GM15510 (cell line): ENCODE results near the gene NECTIN1.

Experiments used
- POLR2A ChIP-seq: IDR thresholded peaks from 3 replicates; pipeline ENCODE4 v1.6.1; 2011; ENCODE audit warnings: borderline replicate concordance; ENCODE audit not compliant: insufficient read length; ENCODE audit errors: extremely low read depth

Gene NECTIN1

DNA sequence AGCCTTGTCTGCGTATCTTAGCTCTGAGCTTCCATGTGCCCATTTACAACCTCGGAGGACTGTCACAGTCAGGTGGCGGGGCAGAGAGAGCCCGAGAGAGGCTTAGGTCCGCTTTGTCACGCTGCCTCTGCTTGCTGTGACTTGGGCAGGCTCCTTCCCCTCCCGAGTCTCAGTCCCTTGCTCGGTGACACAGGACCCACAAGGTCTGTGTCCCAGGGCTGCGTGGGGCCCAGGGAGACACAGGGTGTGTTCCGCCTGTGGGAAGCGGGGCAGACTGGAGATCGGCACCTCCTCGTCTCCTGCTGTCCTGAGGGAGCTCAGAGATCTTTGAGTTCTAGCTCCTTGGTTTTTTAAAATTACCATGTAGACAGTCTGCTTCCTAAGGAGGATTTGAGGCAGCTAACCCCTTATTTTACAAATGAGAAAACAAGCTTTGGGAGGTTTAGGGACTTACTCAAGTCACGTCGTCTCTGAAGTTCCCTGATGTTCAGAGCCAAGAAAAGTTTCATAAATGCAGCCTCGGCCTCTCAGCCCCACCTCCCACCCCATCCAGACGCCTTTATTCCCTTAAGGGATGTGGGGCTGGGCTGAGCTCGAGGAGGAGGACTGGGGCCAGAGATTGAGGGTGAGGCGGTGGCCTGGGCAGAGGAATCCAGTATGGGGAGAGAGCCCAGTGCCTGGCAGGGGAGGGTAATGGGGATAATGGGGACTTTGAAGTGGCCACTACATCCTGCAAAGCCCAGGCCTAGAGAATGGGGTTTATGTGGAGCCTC lies 103.6 kb downstream of the NECTIN1 start:
- no peak for TF ChIP-seq POLR2A

DNA sequence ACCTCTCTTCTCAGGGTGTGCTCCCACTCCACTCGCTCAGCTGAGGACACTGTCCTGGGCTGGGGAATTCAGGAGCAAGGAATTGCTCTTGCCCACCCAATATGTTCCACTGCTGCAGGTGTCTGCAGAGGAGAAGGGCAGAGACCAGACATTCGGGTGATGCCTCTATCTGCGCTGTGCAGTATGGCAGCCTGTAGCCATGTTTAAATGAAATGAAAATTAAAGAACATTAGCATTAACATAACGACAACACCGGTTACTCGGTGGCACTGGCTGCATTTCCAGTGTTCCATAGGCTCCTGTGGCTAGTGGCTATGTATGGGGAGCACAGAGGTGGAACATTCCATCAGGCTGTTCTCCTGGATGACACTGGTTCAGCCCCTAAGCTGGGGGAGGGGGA lies 104.4 kb downstream of the NECTIN1 start:
- TF ChIP-seq POLR2A: no peak

DNA sequence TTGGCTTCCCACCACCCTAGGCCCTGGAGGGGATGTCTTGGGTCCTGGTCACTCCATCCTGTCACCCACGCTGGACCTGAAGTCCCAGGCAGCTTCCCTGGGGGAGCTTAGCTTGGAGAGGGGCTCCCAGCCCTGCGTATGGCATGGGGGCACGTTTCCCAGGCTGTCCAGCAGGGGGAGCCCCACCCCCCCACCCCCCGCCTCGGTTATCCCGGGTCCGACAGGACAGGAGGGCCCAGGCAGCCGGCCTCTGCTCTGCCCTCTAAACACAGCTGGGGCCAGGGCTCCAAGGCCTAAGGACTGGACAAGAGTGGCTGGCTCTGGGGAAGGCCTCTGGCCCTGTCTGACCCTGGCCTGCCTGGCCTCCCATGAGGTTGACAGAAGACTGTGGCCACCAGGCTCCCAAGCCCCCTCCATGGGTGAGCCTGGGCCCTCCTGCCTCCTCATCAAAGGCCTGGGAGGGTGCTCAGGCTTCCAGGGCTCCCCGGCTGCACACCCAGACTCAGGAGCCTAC lies 104.8 kb downstream of the NECTIN1 start:
- no peak for TF ChIP-seq POLR2A

DNA sequence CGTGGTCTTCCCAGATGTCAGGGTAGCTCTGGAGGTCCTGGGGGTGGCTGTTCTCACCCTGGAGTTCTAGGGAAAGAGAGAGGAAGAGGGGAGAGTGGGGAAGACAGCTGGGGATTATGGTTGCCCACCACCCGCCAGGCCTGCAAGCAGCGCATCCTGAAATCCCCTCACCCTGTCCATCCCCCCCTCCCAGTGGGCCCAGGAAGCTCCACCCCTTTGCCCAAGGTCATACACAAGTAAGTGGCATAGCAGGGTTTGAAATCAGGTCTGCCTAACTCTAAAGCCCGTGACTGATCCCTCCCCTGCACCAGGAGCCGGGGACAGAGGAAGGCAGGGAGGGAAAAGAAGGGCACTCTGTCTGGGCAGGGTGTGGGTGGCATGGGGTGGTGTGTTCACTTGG lies 105.3 kb downstream of the NECTIN1 start:
- no peak for TF ChIP-seq POLR2A

DNA sequence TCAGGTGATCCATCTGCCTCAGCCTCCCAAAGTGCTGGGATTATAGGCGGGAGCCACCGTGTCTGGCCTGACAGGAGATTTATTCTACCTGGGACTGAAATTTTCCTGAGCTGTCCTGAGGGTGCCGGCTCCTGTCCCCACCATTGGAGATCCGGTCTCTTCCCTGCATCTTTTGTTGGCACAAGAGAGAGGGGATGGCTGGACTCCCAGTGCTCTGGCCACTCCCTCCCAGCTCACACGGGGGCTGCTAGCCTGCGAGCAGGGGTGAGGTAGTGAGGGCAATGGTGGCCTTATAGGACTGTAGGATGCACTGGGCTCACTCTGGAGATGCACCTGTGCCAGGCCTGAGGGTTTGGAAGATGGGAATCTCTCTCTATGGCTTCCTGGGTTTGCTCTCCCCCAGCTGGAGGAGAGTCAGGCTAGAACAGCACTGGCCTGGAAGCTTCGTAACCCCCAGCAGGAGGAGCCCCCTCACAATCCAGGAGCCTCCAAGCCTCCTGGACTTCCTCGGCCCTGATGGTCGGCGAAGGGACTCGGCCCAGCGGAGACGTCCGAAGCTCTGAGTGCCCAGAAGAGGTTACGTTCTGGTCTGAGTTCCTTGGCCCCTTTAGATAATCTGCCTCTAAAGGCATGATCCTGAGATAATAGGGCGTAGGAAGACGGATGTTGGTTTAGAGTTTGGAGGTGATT lies 106.4 kb downstream of the NECTIN1 start:
- no peak for TF ChIP-seq POLR2A

DNA sequence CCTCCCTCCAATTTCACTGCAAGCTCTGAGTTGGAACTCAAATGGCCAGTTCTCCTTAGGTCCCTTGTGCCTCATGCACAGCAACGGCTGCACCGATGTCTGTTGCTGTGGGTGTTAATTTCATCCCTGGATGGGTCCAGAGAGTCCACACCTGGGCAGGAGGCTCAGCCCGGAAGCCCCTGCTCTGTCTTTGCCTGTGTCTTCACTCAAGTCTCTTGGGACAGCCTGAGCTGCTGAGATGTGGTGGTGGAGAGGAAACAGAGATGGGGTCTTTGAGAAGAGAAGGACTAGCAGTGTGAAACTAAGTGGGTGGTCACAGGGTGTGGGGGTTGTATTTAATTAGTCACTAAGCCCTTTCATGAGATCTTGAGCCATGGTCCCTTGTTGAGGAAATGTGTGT lies 109.3 kb downstream of the NECTIN1 start:
- no peak for TF ChIP-seq POLR2A

DNA sequence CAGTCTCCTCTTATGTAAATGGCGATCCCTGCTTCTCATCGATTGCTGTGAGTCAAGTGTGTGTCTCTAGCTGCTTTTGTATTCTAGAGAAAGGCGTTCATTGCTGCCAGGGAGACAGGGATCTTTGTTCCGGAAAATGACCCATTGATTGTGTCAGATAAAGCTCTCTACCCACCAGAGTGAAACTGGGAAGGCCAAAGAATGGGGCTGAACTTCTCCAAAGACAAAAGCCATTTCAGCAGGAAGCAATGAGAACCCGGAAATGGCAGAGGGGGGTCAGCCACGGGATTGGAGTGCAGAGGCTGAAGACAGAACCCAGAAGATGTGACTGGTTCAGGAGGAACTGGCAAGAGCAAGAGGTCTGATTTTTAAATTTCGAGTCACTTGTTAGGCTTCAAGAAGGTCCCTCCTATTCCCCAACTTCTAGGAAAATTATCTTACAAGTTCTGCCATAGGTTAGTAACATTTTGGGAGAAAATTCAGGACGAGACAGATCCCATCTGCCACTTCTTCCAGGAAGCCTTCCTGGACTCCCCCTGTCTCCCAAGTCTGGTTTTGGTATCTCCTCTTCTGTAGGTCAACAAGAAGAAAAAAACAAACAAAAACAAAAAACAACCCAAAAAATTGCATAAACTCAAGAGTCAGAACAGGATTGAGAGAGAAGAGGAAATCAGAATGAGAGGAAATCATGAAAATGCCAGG lies 110.6 kb downstream of the NECTIN1 start:
- TF ChIP-seq POLR2A: no peak

DNA sequence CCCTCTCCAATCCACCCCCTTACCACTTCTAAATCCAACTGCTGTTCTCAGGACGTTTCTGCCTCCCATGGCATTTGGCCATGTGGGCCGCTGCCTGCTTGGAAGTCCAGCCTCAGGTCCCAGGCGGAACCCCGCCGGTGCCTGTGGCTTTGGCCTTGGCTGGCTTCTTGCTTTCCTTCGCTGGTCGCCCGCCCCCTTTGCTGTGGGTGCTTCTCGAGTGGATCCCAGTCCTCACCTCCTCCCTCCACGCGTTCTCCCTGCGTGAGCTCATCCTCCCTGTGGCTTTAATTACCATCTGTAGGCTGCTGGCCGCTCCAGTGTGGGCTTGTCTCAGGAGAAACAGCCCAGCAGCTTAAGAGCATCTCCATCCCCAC lies 111.7 kb downstream of the NECTIN1 start:
- TF ChIP-seq POLR2A: no peak

DNA sequence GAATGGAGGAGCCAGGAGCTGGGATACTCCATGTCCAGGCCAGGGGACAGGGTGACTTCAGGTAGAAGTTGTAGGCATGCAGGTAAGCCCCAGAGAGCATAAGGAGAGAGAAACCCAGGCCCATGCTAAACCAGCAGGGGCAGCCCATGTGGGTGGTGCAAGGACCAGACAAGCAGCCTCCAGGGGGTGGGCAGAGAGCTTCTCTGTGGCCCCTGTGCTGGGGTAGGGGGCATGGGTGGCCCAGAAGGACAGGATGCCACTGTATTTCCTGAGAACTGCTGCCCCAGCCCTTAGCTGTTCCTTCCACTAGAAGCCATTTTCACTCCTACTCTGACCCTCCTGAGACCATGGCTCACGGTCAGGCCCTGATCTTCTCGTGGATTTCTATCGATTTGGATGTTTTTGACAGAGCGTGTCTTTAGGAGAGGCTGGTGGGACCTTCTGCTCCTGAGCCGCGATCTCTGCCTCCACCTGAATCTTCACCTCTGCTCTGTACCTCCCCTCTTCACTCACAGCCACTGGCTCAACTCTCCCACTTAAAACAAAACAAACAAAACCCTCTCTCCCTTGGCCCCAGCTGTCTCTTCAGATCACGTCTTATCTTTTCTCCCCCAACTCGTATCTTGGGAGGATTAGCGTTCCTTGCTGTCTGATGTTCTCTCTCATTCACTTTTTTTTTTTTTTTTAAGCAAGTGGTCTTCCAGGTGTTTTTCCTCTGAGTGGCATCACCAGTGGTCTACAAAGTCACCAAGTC lies 112.2 kb downstream of the NECTIN1 start:
- no peak for TF ChIP-seq POLR2A

DNA sequence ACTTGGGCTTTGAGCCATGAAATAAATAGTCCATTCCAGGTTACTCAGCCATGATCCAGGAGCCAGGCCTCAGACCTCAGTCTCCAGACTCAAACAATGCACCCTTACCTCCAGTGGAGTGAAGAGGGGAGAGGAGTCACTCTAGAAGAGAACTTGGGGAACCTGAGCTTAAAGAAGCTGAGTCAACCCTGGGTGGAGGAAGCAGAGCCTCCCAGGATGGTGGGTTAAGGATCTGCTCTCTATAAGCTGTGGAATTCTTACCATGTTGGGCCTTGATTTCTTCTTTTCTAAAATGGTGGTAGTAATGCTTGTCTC lies 113.2 kb downstream of the NECTIN1 start:
- no peak for TF ChIP-seq POLR2A

DNA sequence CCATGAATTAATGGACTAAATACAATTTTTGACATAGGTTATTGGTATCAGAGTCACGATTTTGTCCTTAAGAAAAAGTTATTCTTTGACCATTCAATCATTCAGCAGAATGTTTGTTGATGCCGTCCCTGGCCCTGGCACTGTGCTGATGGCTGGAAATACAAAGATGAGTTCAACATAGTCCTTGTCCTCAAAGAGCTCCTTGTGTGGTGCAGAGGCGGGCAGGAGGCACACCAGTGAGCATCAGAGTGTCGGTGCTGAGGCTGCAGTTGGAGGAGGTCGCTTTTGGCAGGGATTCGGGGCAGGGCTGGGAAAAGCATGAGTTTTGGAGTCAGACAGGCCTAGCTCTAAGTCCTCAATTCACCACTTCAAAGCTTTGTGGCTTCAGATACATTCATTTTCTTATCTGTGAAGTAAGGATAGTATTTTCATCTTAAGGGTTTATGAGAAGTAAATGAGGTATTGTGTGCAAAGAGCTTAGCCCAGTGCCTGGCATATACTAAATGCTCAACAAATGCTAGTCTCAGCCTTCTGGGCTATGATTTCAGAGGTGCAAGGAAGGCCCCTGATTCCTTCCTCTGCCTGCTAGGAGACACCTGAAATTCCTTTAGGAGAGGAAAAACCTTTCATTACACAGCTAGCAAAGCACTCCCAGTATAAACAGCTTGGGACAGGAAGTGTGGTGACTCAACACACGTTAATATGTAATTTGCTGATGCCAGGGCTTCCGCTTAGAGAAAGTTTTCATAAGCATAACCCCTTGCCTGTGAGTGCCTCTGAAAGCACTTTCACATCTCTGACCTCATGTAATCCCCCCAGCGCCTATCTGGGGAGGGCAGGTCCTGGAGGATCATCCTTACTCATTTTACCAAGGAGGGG lies 113.8 kb downstream of the NECTIN1 start:
- no peak for TF ChIP-seq POLR2A

DNA sequence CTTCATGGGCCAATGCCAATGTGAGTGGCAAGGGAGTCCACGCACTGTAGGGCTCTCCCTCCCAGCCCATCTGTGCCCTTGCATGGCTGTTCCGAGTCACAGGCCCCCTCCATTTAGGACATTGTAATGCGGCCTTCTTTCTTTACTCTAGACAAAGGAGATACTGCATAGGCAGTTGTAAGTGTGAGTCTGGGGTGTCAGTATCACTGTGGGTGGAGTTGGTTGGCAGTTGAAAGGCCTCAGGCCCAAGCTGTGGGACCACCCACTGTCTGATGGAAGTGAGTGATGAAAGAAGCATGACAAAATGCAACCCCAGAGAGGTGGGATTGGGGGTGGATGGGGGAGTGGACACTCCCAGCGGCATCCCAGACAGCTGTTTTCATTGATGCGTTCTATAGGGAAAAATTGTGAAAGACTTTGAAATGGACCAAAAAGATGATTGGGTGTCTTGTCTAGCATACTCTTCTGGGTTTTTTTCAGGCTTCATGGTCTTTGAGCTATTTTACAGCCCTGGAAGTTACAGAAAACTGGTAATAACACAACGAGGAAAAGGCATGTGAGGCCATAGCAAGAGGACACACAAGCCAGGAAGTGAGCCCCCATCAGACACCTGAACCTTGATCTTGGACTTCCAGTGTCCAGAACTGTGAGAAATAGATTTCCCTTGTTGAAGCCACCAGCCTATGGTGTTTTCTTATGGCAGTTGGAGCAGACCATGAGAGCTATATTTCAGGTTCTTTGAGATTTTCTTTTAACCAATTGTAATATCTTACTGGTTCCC lies 114.6 kb downstream of the NECTIN1 start:
- TF ChIP-seq POLR2A: no peak

DNA sequence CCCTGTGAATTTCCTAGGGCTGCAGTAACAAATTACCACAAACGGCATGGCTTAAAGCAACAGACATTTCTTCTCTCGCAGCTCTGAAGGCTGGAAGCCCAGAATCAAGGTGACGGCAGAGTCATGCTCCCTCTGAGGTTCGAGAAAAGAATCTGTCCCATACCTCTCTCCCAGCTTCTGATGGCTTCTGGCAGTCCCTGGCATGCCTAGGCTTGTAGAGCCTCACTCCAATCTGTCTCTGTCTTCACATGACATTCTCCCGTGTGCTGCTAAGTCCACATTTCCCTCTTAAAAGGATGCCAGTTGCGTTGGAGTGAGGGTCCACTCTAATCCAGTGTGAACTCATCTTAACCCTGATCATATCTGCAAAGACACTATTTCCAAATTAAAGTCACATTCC lies 116.2 kb downstream of the NECTIN1 start:
- no peak for TF ChIP-seq POLR2A
